ENCODE data around the gene PAPSS2.
"Not testable (repeated sequence)": the region's sequence is repeated elsewhere in the genome, so short reads cannot be mapped to it uniquely, and the experiment has no call there.

PAPSS2 gene

GRCh38 chr10:87659571-87660483 lies at the start of gene PAPSS2:
Gene PAPSS2, plus strand, starts transcription at chr10:87659878. Its CDS starts 104 bp downstream, at chr10:87659982.
- H3K9me3 ChIP-seq (ENCODE audit: control insufficient read depth, insufficient read depth, low read length): no peaks in the 10 kb centered on the region
- peak within 1 kb of the TSS; percentile 97 for H3K4me3 ChIP-seq (ENCODE audit: low read depth, low read length)
- H3K4me1 ChIP-seq (ENCODE audit: control insufficient read depth, insufficient read depth, low read length): peaks cover 24% of the 10 kb centered on the region
- H3K27me3 ChIP-seq (ENCODE audit: control insufficient read depth, insufficient read depth, low read length): no peaks in the 10 kb centered on the region
- peak within 1 kb of the TSS; percentile 85 for H3K9ac ChIP-seq (ENCODE audit: low read depth, low read length)
- no peaks in the 10 kb centered on the region for H3K36me3 ChIP-seq (ENCODE audit: control insufficient read depth, insufficient read depth, low read length)

- H3K36me3 ChIP-seq (ENCODE audit: control insufficient read depth, insufficient read depth, low read length); H3K27me3 ChIP-seq (ENCODE audit: control insufficient read depth, insufficient read depth, low read length); H3K4me3 ChIP-seq (ENCODE audit: low read depth, low read length); H3K9ac ChIP-seq (ENCODE audit: low read depth, low read length): not testable (repeated sequence)
- Histone ChIP-seq H3K9me3 (ENCODE audit: control insufficient read depth, insufficient read depth, low read length) (peaks cover 10% of the 10 kb centered on the region), H3K4me1 (ENCODE audit: control insufficient read depth, insufficient read depth, low read length) (peaks cover 13% of the 10 kb centered on the region)
Measured at GRCh38 chr10:87611341-87611740, 48.3 kb upstream of the PAPSS2 start.

DNA sequence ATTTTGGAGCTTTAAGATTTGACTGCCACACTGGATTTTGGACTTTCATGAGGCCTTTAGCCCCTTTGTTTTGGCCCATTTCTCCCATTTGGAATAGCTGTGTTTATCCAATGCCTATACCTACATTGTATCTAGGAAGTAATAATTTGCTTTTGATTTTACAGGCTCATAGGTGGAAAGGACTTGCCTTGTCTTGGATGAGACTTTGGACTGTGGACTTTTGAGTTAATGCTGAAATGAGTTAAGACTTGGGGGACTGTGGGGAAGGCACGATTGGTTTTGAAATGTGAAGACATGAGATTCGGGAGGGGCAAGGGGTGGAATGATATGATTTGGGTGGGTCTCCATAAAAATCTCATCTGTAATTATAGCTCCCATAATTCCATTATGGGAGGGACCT lies 47.6 kb upstream of the PAPSS2 start:
- Histone ChIP-seq H3K9ac (ENCODE audit: low read depth, low read length) (no peak overlapping the region), H3K4me1 (ENCODE audit: control insufficient read depth, insufficient read depth, low read length) (peaks cover 13% of the 10 kb centered on the region), H3K27me3 (ENCODE audit: control insufficient read depth, insufficient read depth, low read length) (no peaks in the 10 kb centered on the region), H3K36me3 (ENCODE audit: control insufficient read depth, insufficient read depth, low read length) (peaks cover 4% of the 10 kb centered on the region), H3K4me3 (ENCODE audit: low read depth, low read length) (no peak overlapping the region), H3K9me3 (ENCODE audit: control insufficient read depth, insufficient read depth, low read length) (peaks cover 10% of the 10 kb centered on the region)

- no peak overlapping the region for H3K4me3 ChIP-seq (ENCODE audit: low read depth, low read length)
- H3K36me3 ChIP-seq (ENCODE audit: control insufficient read depth, insufficient read depth, low read length): peaks cover 4% of the 10 kb centered on the region
- H3K9ac ChIP-seq (ENCODE audit: low read depth, low read length): no peak overlapping the region
- H3K4me1 ChIP-seq (ENCODE audit: control insufficient read depth, insufficient read depth, low read length): peaks cover 5% of the 10 kb centered on the region
- no peaks in the 10 kb centered on the region for H3K27me3 ChIP-seq (ENCODE audit: control insufficient read depth, insufficient read depth, low read length)
- peaks cover 10% of the 10 kb centered on the region for H3K9me3 ChIP-seq (ENCODE audit: control insufficient read depth, insufficient read depth, low read length)
Measured at GRCh38 chr10:87613751-87614150, 45.9 kb upstream of the PAPSS2 start.

DNA sequence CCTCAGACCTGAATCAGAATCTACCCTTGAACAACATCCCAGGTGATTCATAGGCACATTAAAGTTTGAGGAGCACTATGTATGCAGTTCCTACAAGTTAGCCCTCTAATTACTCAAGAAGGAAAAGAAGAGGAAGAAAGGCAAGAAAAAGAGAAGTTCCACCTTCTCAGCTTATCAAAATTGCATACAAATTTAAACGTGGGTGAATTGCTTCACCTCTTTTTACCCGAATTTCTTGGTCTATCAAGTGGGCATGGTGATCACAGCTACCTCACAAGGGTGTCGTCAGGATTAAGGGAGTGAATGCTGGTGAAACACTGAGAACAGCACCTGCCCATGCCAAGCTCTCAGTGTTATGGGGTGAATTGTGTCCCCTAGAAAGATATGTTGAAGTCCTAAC lies 43.8 kb upstream of the PAPSS2 start:
- Histone ChIP-seq H3K36me3 (ENCODE audit: control insufficient read depth, insufficient read depth, low read length) (peaks cover 4% of the 10 kb centered on the region), H3K27me3 (ENCODE audit: control insufficient read depth, insufficient read depth, low read length) (no peaks in the 10 kb centered on the region), H3K9ac (ENCODE audit: low read depth, low read length) (no peak overlapping the region), H3K4me3 (ENCODE audit: low read depth, low read length) (no peak overlapping the region), H3K9me3 (ENCODE audit: control insufficient read depth, insufficient read depth, low read length) (peaks cover 10% of the 10 kb centered on the region), H3K4me1 (ENCODE audit: control insufficient read depth, insufficient read depth, low read length) (peaks cover 3% of the 10 kb centered on the region)

- Histone ChIP-seq H3K4me3 (ENCODE audit: low read depth, low read length) (no peak overlapping the region), H3K9ac (ENCODE audit: low read depth, low read length) (no peak overlapping the region), H3K36me3 (ENCODE audit: control insufficient read depth, insufficient read depth, low read length) (no peaks in the 10 kb centered on the region), H3K4me1 (ENCODE audit: control insufficient read depth, insufficient read depth, low read length) (peaks cover 4% of the 10 kb centered on the region), H3K9me3 (ENCODE audit: control insufficient read depth, insufficient read depth, low read length) (peaks cover 3% of the 10 kb centered on the region), H3K27me3 (ENCODE audit: control insufficient read depth, insufficient read depth, low read length) (no peaks in the 10 kb centered on the region)
Measured at GRCh38 chr10:87617503-87617902, 42.2 kb upstream of the PAPSS2 start.

DNA sequence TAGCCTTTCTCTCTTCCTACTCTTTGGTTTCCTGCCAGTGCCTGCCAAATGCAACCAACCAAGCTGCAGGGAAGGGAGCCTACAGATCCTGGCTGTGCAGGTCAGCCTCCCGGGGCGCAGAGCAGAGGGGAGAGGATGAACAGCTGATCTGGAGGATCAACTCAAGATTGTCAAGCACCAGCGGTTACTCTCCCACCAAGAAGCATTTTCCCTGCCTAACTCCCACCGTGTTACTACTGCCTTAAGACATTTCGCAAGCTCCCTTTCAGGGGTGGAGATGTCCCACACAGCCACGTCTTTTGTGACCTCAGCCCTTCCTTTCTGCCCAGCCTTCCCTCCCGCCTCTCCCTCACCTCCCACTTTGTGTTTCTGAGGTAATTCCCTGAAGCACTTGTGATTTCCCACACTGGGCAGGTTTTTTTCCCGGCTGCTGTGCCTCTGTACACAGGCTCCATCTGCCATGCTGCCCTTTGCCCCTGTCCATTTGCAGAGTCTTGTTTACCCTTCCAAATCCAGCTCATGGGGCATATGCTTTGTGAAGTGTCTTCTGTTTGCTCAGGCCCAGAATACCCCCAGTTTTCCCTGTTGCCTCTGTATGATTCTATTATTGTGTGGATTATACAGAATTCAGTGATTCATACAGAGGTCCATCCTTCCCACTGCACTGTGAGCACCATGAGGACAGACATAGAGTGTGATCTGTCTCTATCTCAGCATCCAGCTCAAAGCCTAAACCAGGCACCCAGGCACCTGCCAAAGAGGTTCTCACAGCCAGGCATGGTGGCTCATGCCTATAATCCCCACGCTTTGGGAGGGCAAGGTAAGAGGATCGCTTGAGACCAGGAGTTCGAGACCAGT lies 40.9 kb upstream of the PAPSS2 start:
- no peaks in the 10 kb centered on the region for H3K9me3 ChIP-seq (ENCODE audit: control insufficient read depth, insufficient read depth, low read length)
- no peak overlapping the region for H3K9ac ChIP-seq (ENCODE audit: low read depth, low read length)
- no peaks in the 10 kb centered on the region for H3K27me3 ChIP-seq (ENCODE audit: control insufficient read depth, insufficient read depth, low read length)
- H3K36me3 ChIP-seq (ENCODE audit: control insufficient read depth, insufficient read depth, low read length): no peaks in the 10 kb centered on the region
- no peak overlapping the region for H3K4me3 ChIP-seq (ENCODE audit: low read depth, low read length)
- H3K4me1 ChIP-seq (ENCODE audit: control insufficient read depth, insufficient read depth, low read length): peaks cover 6% of the 10 kb centered on the region

DNA sequence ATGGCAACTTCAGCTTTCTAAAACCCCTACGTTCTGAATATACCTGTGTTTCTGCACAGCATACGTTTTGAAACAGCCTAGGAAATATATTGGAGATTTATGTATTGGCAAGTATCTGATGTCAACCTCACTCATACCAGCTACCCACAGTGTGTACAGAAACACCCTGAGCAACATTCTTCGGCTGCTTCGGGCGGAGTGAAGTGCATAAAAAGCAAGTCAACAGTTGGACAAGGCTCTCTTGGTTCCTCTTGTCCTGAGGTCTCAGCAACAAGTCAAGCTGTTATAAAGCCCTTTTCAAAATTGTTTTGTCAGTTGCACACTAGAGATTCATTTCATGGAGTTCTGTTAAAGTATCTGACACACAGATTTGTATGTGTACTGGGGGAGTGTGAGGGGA lies 40.0 kb upstream of the PAPSS2 start:
- Histone ChIP-seq H3K4me1 (ENCODE audit: control insufficient read depth, insufficient read depth, low read length) (peaks cover 13% of the 10 kb centered on the region), H3K27me3 (ENCODE audit: control insufficient read depth, insufficient read depth, low read length) (no peaks in the 10 kb centered on the region), H3K9me3 (ENCODE audit: control insufficient read depth, insufficient read depth, low read length) (no peaks in the 10 kb centered on the region), H3K36me3 (ENCODE audit: control insufficient read depth, insufficient read depth, low read length) (no peaks in the 10 kb centered on the region), H3K9ac (ENCODE audit: low read depth, low read length) (no peak overlapping the region), H3K4me3 (ENCODE audit: low read depth, low read length) (no peak overlapping the region)

- not testable (repeated sequence) for H3K36me3 ChIP-seq (ENCODE audit: control insufficient read depth, insufficient read depth, low read length); H3K9me3 ChIP-seq (ENCODE audit: control insufficient read depth, insufficient read depth, low read length); H3K9ac ChIP-seq (ENCODE audit: low read depth, low read length); H3K4me3 ChIP-seq (ENCODE audit: low read depth, low read length); H3K27me3 ChIP-seq (ENCODE audit: control insufficient read depth, insufficient read depth, low read length)
- H3K4me1 ChIP-seq (ENCODE audit: control insufficient read depth, insufficient read depth, low read length): peaks cover 28% of the 10 kb centered on the region
Measured at GRCh38 chr10:87621440-87621839, 38.2 kb upstream of the PAPSS2 start.

DNA sequence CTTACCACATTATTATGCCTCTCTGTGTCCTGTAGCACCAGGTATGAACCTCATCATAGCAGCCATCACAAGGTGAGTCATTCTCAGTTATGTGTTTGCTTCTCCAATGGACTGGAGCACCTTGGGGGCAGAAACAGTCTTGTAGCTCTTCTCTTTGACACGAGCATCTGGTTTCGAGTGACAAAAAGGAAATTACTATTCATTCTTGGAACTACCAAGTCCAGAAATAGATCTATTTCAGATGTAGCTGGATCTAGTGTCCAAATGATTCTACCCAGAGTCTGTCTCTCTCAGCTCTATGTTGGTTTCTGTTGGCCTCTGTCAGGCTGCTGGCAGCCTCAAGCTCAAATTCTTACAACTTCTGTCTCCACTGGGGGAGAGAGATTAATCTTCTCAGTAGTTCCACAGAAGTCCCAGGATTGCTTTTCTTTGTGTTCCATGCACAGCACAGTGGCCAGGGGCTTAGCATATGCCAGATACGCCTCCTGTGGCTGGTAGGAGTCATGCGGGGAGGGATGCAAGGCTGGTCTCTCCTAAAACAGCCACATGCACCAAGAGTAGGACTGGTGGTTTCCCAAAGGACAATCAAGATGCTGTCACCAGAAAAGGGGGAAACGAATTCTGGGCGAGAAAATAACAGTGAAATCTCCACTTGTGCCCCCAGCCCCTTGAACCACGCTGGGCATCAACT lies 37.2 kb upstream of the PAPSS2 start:
- Histone ChIP-seq H3K9me3 (ENCODE audit: control insufficient read depth, insufficient read depth, low read length) (no peaks in the 10 kb centered on the region), H3K36me3 (ENCODE audit: control insufficient read depth, insufficient read depth, low read length) (no peaks in the 10 kb centered on the region), H3K4me1 (ENCODE audit: control insufficient read depth, insufficient read depth, low read length) (peaks cover 32% of the 10 kb centered on the region), H3K4me3 (ENCODE audit: low read depth, low read length) (no peak overlapping the region), H3K27me3 (ENCODE audit: control insufficient read depth, insufficient read depth, low read length) (no peaks in the 10 kb centered on the region), H3K9ac (ENCODE audit: low read depth, low read length) (no peak overlapping the region)

- H3K4me1 ChIP-seq (ENCODE audit: control insufficient read depth, insufficient read depth, low read length): peaks cover 35% of the 10 kb centered on the region
- no peaks in the 10 kb centered on the region for H3K9me3 ChIP-seq (ENCODE audit: control insufficient read depth, insufficient read depth, low read length)
- no peaks in the 10 kb centered on the region for H3K27me3 ChIP-seq (ENCODE audit: control insufficient read depth, insufficient read depth, low read length)
- no peaks in the 10 kb centered on the region for H3K36me3 ChIP-seq (ENCODE audit: control insufficient read depth, insufficient read depth, low read length)
- H3K4me3 ChIP-seq (ENCODE audit: low read depth, low read length): no peak overlapping the region
- no peak overlapping the region for H3K9ac ChIP-seq (ENCODE audit: low read depth, low read length)
Measured at GRCh38 chr10:87623191-87623590, 36.5 kb upstream of the PAPSS2 start.
